IMR-90 (cell line): Measurements from ENCODE around the gene SF3B5. TPM values are rescaled to one million over a fixed set of nuclear protein-coding genes. Genes with fewer than 3 reads are reported as not detected.

Experiments
- ATAC-seq: fragments of 200-7000 bp; cut with Tn5 transposase; 2 replicates; pipeline ENCODE4 v1.9.1; 2020; ENCODE audit warnings: low read depth, mild to moderate bottlenecking, moderate library complexity
- BruUV-seq: library from RNA; stranded (reverse); fragments of 400-500 nt; replicated peaks from 2 replicates; lab custom pipeline; 2021; lab: Mats Ljungman, UMichigan
- CTCF ChIA-PET: fragments of 300-600 bp; formaldehyde crosslinking; extraction: SDS; loops from one replicate; lab custom pipeline; 2021; ENCODE audit warnings: antibody characterized with exemption; lab: Yijun Ruan, JAX
- POLR2A ChIA-PET: fragments of 300-600 bp; sonication (Branson Sonifier 250); formaldehyde crosslinking; loops from one replicate; lab custom pipeline; 2022; ENCODE audit warnings: antibody characterized with exemption; ENCODE audit not compliant: unreplicated experiment; lab: Charles Lee
- DNase-seq: peaks from one replicate; pipeline ENCODE4 v3.0.0; 2013
- H2AFZ ChIP-seq: replicated peaks from 2 replicates; pipeline ENCODE3; 2013; ENCODE audit warnings: low read length, mild to moderate bottlenecking; ENCODE audit not compliant: poor library complexity
- H2AK5ac ChIP-seq: 2 replicates; pipeline ENCODE4 v1.6.1; 2013; ENCODE audit warnings: low read depth, low read length, inconsistent platforms
- H2AK9ac ChIP-seq: replicated peaks from 2 replicates; pipeline ENCODE3; 2013; ENCODE audit warnings: mild to moderate bottlenecking, low read depth, low read length, moderate library complexity; ENCODE audit not compliant: poor library complexity
- H2BK120ac ChIP-seq: 2 replicates; pipeline ENCODE4 v1.6.1; 2013; ENCODE audit warnings: low read depth, low read length, inconsistent platforms
- H2BK15ac ChIP-seq: 3 replicates; pipeline ENCODE4 v1.6.1; 2013; ENCODE audit warnings: low read depth, low read length, inconsistent platforms
- H2BK20ac ChIP-seq: 2 replicates; pipeline ENCODE4 v1.6.1; 2013; ENCODE audit warnings: low read depth, mild to moderate bottlenecking, inconsistent platforms, low read length, moderate library complexity
- H2BK5ac ChIP-seq: 2 replicates; pipeline ENCODE4 v1.6.1; 2013; ENCODE audit warnings: mild to moderate bottlenecking, low read depth, low read length, inconsistent platforms; ENCODE audit not compliant: poor library complexity, severe bottlenecking
- H3K14ac ChIP-seq: replicated peaks from 2 replicates; pipeline ENCODE4 v1.6.1; 2013; ENCODE audit warnings: low read depth, low read length, inconsistent platforms
- H3K18ac ChIP-seq: 2 replicates; pipeline ENCODE4 v1.6.1; 2013; ENCODE audit warnings: low read depth, low read length, control low read depth
- H3K23ac ChIP-seq: 2 replicates; pipeline ENCODE4 v1.6.1; 2013; ENCODE audit warnings: low read depth, low read length, inconsistent platforms
- H3K27ac ChIP-seq: 2 replicates; pipeline ENCODE4 v1.5.1; 2013; ENCODE audit warnings: mild to moderate bottlenecking, control low read depth, low read length; ENCODE audit not compliant: insufficient read depth
- H3K27me3 ChIP-seq: 2 replicates; pipeline ENCODE4 v1.6.1; 2013; ENCODE audit warnings: low read length; ENCODE audit not compliant: control insufficient read depth, insufficient read depth
- H3K36me3 ChIP-seq: 2 replicates; pipeline ENCODE4 v1.6.1; 2013; ENCODE audit warnings: low read length, mixed read lengths; ENCODE audit not compliant: control insufficient read depth, insufficient read depth
- H3K4ac ChIP-seq: 2 replicates; pipeline ENCODE4 v1.6.1; 2013; ENCODE audit warnings: low read depth, low read length, inconsistent platforms
- H3K4me1 ChIP-seq: 2 replicates; pipeline ENCODE4 v1.6.1; 2013; ENCODE audit warnings: low read length, mixed read lengths; ENCODE audit not compliant: control insufficient read depth, insufficient read depth
- H3K4me2 ChIP-seq: 2 replicates; pipeline ENCODE4 v1.6.1; 2013; ENCODE audit warnings: low read depth, mild to moderate bottlenecking, control low read depth, low read length, moderate library complexity
- H3K4me3 ChIP-seq: 2 replicates; pipeline ENCODE4 v1.5.1; 2013; ENCODE audit warnings: low read depth, mild to moderate bottlenecking, control low read depth, low read length, moderate library complexity; ENCODE audit not compliant: insufficient read depth
- H3K56ac ChIP-seq: 2 replicates; pipeline ENCODE4 v1.6.1; 2013; ENCODE audit warnings: low read length, inconsistent platforms; ENCODE audit not compliant: insufficient read depth; ENCODE audit errors: extremely low read depth
- H3K79me1 ChIP-seq, 2 experiments: 2 replicates each; pipeline ENCODE4 v1.6.1; 2013; ENCODE audit warnings: low read length in 2 of 2, inconsistent platforms in 1 of 2, low read depth in 1 of 2
- H3K9ac ChIP-seq: 2 replicates; pipeline ENCODE4 v1.6.1; 2013; ENCODE audit warnings: low read depth, low read length, control low read depth
- H3K9me1 ChIP-seq: 2 replicates; pipeline ENCODE4 v1.6.1; 2013; ENCODE audit warnings: low read length, inconsistent platforms; ENCODE audit not compliant: insufficient read depth
- H3K9me3 ChIP-seq: 2 replicates; pipeline ENCODE4 v1.6.1; 2013; ENCODE audit warnings: low read length; ENCODE audit not compliant: control insufficient read depth, insufficient read depth
- H4K20me1 ChIP-seq: 2 replicates; pipeline ENCODE4 v1.6.1; 2013; ENCODE audit warnings: low read length, inconsistent platforms; ENCODE audit not compliant: insufficient read depth
- H4K5ac ChIP-seq: 2 replicates; pipeline ENCODE4 v1.6.1; 2013; ENCODE audit warnings: mild to moderate bottlenecking, low read depth, low read length, control low read depth
- H4K8ac ChIP-seq, 2 experiments: 2 replicates each; pipeline ENCODE4 v1.6.1; 2013; ENCODE audit warnings: low read depth in 2 of 2, low read length in 2 of 2, control low read depth in 1 of 2, inconsistent platforms in 1 of 2
- H4K91ac ChIP-seq: 2 replicates; pipeline ENCODE4 v1.6.1; 2013; ENCODE audit warnings: low read depth, low read length, inconsistent platforms; ENCODE audit not compliant: insufficient read depth
- BHLHE40 ChIP-seq: fragments of 150-350 bp; IDR thresholded peaks from 2 replicates; pipeline ENCODE4 v1.6.1; 2016; ENCODE audit warnings: mild to moderate bottlenecking, low read depth, low read length
- CEBPB ChIP-seq: IDR thresholded peaks from 2 replicates; pipeline ENCODE4 v1.6.1; 2012; ENCODE audit warnings: low read depth, low read length, improper control_type of control experiment
- CHD1 ChIP-seq: IDR thresholded peaks from 2 replicates; pipeline ENCODE4 v1.6.1; 2012; ENCODE audit warnings: low read depth, low read length, improper control_type of control experiment
- FOS ChIP-seq: fragments of 150-350 bp; IDR thresholded peaks from 2 replicates; pipeline ENCODE4 v1.6.1; 2016; ENCODE audit warnings: low read depth, low read length
- MAFK ChIP-seq: IDR thresholded peaks from 2 replicates; pipeline ENCODE4 v1.6.1; 2012; ENCODE audit warnings: low read depth, low read length, improper control_type of control experiment
- MAZ ChIP-seq: IDR thresholded peaks from 2 replicates; pipeline ENCODE4 v1.6.1; 2012; ENCODE audit warnings: low read depth, mild to moderate bottlenecking, low read length, improper control_type of control experiment, moderate library complexity, borderline replicate concordance
- MXI1 ChIP-seq: IDR thresholded peaks from 2 replicates; pipeline ENCODE4 v1.6.1; 2012; ENCODE audit warnings: low read depth, mild to moderate bottlenecking, low read length, moderate library complexity, borderline replicate concordance
- NFE2L2 ChIP-seq: fragments of 150-350 bp; IDR thresholded peaks from 2 replicates; pipeline ENCODE4 v1.6.1; 2016; ENCODE audit warnings: low read depth, mild to moderate bottlenecking, low read length
- POLR2A ChIP-seq: IDR thresholded peaks from 2 replicates; pipeline ENCODE4 v1.6.1; 2012; ENCODE audit warnings: mild to moderate bottlenecking, low read depth, low read length
- RAD21 ChIP-seq: IDR thresholded peaks from 2 replicates; pipeline ENCODE4 v1.6.1; 2012; ENCODE audit warnings: low read length, improper control_type of control experiment
- RCOR1 ChIP-seq: IDR thresholded peaks from 2 replicates; pipeline ENCODE4 v1.6.1; 2012; ENCODE audit warnings: mild to moderate bottlenecking, low read length, improper control_type of control experiment; ENCODE audit not compliant: insufficient replicate concordance
- RFX5 ChIP-seq: IDR thresholded peaks from 2 replicates; pipeline ENCODE4 v1.8.0; 2012; ENCODE audit warnings: low read depth, mild to moderate bottlenecking, low read length, moderate library complexity
- SMC3 ChIP-seq: fragments of 150-350 bp; IDR thresholded peaks from 2 replicates; pipeline ENCODE4 v1.6.1; 2016; ENCODE audit warnings: low read depth, mild to moderate bottlenecking, antibody characterized with exemption, low read length, moderate library complexity
- WGBS, 2 experiments: methylation state at CpG; one replicate each; pipeline versions ENCODE4 v1.1.5 to v1.1.7; 2013; ENCODE audit warnings: missing lambda C conversion rate in 2 of 2; ENCODE audit not compliant: insufficient read length in 1 of 2; ENCODE audit errors: extremely low coverage in 2 of 2; 5-methylcytosine and 5-hydroxymethylcytosine counted together
- dilution Hi-C: fragments of 300-500 bp; cut with HindIII; formaldehyde crosslinking; loops from one replicate; pipeline ENCODE4 v1.14.3; 2018; ENCODE audit warnings: low sequenced_read_pairs; ENCODE audit not compliant: unreplicated experiment
- in situ Hi-C: fragments of 300-500 bp; cut with MboI; formaldehyde crosslinking; loops from 3 replicates; pipeline ENCODE4 v1.14.3; 2019; ENCODE audit warnings: low sequenced_read_pairs, inconsistent platforms, mixed read lengths
- intact Hi-C: fragments of 100-400 bp; cut with micrococcal nuclease; formaldehyde crosslinking; loops from 2 replicates; pipeline ENCODE4 v1.10.0; 2022
- polyA plus RNA-seq, 3 experiments: library from polyadenylated mRNA; depleted of rRNA; stranded (reverse); fragments of >200 nt; gene quantifications; 2 replicates each; pipeline ENCODE4 v1.2.3, GENCODE V29; 2012; ENCODE audit warnings: low replicate concordance in 1 of 3
- total RNA-seq: library from RNA; depleted of rRNA; stranded (reverse); fragments of >200 nt; gene quantifications from 2 replicates; pipeline ENCODE4 v1.2.3, GENCODE V29; 2012
- TF ChIP-seq, protein P1 (sequence below): conservative IDR thresholded peaks from 2 replicates; pipeline ENCODE4 v1.5.1; 2012; ENCODE audit warnings: mild to moderate bottlenecking, low read depth, low read length, improper control_type of control experiment
- TF ChIP-seq, protein P2 (sequence below): fragments of 150-350 bp; IDR thresholded peaks from 2 replicates; pipeline ENCODE4 v1.6.1; 2017; ENCODE audit warnings: mild to moderate bottlenecking, antibody characterized with exemption, low read length, low read depth
- TF ChIP-seq, protein P3 (sequence below): fragments of 150-350 bp; IDR thresholded peaks from 2 replicates; pipeline ENCODE4 v1.6.1; 2016; ENCODE audit warnings: low read depth, mild to moderate bottlenecking, low read length, moderate library complexity, borderline replicate concordance

The SF3B5 gene
- total and polyA plus RNA-seq, 2 of the 4 experiments (the other 2 are of a cell fraction): 227 to 333 TPM

DNA sequence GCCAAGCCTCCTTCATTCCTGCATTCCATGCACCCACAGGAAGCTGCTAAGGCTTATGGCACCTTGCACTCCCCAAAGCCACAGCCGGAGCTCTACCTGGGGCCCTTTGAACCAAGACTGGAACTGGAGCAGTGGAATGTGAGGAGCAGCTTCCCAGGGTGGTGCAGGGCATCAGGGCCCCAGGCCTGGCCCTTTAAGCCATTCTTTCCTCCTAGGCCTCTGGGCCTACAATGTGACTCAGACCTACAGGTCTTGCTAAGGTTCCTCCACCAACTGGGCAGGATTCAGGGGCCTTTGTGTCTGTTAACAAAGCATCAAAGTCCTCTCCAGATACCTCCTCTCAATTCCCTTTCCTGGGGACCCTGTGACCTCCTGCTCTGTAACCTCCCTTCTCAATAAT, 36.2 kb downstream of the SF3B5 start:
- H4K5ac ChIP-seq: no peak overlapping the region
- H3K18ac ChIP-seq: no peak overlapping the region
- H3K27me3 ChIP-seq: peaks cover 36% of the 10 kb centered on the region
- POLR2A ChIA-PET: no interaction called here
- no peak overlapping the region for H3K56ac ChIP-seq
- intact Hi-C loops (no loop called here), dilution Hi-C loops (no loop called here), in situ Hi-C loops (no loop called here)
- no peaks in the 10 kb centered on the region; the same call in 1 of the 2 replicates for H3K4me1 ChIP-seq
- no peak overlapping the region for H2AFZ ChIP-seq
- H3K79me1 ChIP-seq: no peaks in the 10 kb centered on the region
- no CpG with 5 or more reads among the region's 1 CpG for WGBS, 2 experiments
- TF ChIP-seq POLR2A: no peak
- no peak for TF ChIP-seq NFE2L2
- TF ChIP-seq, protein P1, sequence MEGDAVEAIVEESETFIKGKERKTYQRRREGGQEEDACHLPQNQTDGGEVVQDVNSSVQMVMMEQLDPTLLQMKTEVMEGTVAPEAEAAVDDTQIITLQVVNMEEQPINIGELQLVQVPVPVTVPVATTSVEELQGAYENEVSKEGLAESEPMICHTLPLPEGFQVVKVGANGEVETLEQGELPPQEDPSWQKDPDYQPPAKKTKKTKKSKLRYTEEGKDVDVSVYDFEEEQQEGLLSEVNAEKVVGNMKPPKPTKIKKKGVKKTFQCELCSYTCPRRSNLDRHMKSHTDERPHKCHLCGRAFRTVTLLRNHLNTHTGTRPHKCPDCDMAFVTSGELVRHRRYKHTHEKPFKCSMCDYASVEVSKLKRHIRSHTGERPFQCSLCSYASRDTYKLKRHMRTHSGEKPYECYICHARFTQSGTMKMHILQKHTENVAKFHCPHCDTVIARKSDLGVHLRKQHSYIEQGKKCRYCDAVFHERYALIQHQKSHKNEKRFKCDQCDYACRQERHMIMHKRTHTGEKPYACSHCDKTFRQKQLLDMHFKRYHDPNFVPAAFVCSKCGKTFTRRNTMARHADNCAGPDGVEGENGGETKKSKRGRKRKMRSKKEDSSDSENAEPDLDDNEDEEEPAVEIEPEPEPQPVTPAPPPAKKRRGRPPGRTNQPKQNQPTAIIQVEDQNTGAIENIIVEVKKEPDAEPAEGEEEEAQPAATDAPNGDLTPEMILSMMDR: no peak
- no peak for TF ChIP-seq CEBPB
- TF ChIP-seq SMC3: no peak
- no peak for TF ChIP-seq CHD1
- TF ChIP-seq MAZ: no peak
- no peak for TF ChIP-seq FOS
- TF ChIP-seq MAFK: no peak
- TF ChIP-seq BHLHE40: no peak
- no peak for TF ChIP-seq RCOR1
- no peak for TF ChIP-seq MXI1
- TF ChIP-seq, protein P2, sequence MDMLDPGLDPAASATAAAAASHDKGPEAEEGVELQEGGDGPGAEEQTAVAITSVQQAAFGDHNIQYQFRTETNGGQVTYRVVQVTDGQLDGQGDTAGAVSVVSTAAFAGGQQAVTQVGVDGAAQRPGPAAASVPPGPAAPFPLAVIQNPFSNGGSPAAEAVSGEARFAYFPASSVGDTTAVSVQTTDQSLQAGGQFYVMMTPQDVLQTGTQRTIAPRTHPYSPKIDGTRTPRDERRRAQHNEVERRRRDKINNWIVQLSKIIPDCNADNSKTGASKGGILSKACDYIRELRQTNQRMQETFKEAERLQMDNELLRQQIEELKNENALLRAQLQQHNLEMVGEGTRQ: no peak
- TF ChIP-seq, protein P3, sequence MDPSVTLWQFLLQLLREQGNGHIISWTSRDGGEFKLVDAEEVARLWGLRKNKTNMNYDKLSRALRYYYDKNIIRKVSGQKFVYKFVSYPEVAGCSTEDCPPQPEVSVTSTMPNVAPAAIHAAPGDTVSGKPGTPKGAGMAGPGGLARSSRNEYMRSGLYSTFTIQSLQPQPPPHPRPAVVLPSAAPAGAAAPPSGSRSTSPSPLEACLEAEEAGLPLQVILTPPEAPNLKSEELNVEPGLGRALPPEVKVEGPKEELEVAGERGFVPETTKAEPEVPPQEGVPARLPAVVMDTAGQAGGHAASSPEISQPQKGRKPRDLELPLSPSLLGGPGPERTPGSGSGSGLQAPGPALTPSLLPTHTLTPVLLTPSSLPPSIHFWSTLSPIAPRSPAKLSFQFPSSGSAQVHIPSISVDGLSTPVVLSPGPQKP: no peak
- no peak for TF ChIP-seq RAD21
- TF ChIP-seq RFX5: no peak
- ATAC-seq (no peak), DNase-seq (no peak)
- H3K4me3 ChIP-seq: no peak overlapping the region
- BruUV-seq: no TSS peak
- H2AK9ac ChIP-seq: no peak overlapping the region
- H4K8ac ChIP-seq: no peak overlapping the region
- no peaks in the 10 kb centered on the region for H3K36me3 ChIP-seq
- no peaks in the 10 kb centered on the region for H3K9me3 ChIP-seq
- no peak overlapping the region for H3K27ac ChIP-seq
- CTCF ChIA-PET: no interaction called here
- H3K23ac ChIP-seq: no peak overlapping the region
- no peak overlapping the region for H3K14ac ChIP-seq
- no peaks in the 10 kb centered on the region for H4K20me1 ChIP-seq
- H2BK20ac ChIP-seq: no peak overlapping the region
- H2BK120ac ChIP-seq: no peak overlapping the region
- H2BK15ac ChIP-seq: no peak overlapping the region
- no peak overlapping the region for H3K4ac ChIP-seq
- no peak overlapping the region for H4K91ac ChIP-seq
- H2BK5ac ChIP-seq: no peak overlapping the region
- no peak overlapping the region for H3K4me2 ChIP-seq
- H3K9me1 ChIP-seq: no peaks in the 10 kb centered on the region
- no peak overlapping the region for H2AK5ac ChIP-seq
- H3K9ac ChIP-seq: no peak overlapping the region
